HCT116 (cell line): ENCODE data around the gene C1orf35.

Source experiments
- EZH2 ChIP-seq: fragments of 200-600 bp; sonication (generic); IDR thresholded peaks from 2 replicates; pipeline ENCODE4 v1.6.1; 2017; ENCODE audit warnings: antibody characterized with exemption, mixed run types
- EZH2phosphoT487 ChIP-seq: fragments of 200-600 bp; IDR thresholded peaks from 2 replicates; pipeline ENCODE4 v1.6.1; 2018; ENCODE audit warnings: antibody characterized with exemption, borderline replicate concordance
- POLR2A ChIP-seq: IDR thresholded peaks from 2 replicates; pipeline ENCODE4 v1.7.0; 2011; ENCODE audit warnings: borderline replicate concordance; ENCODE audit not compliant: insufficient read depth, insufficient read length; ENCODE audit errors: extremely low read depth
- TCF7L2 ChIP-seq: IDR thresholded peaks from 2 replicates; pipeline ENCODE4 v1.7.0; 2011; ENCODE audit warnings: borderline replicate concordance, inconsistent platforms; ENCODE audit not compliant: insufficient read depth, insufficient read length; ENCODE audit errors: extremely low read depth
- TF ChIP-seq, protein P1 (sequence below), 3 experiments: fragments of 200-600 bp in 1 of 3; sonication (generic) in 1 of 3; IDR thresholded peaks in 2 of 3; conservative IDR thresholded peaks in 1 of 3; 2 replicates each; pipeline ENCODE4 v1.5.1; 2012 to 2017; ENCODE audit warnings: low read depth in 2 of 3, low read length in 2 of 3, antibody characterized with exemption in 1 of 3, borderline replicate concordance in 1 of 3, control low read depth in 1 of 3, mild to moderate bottlenecking in 1 of 3, mixed read lengths in 1 of 3, mixed run types in 1 of 3, moderate library complexity in 1 of 3; ENCODE audit not compliant: insufficient read depth in 1 of 3

DNA sequence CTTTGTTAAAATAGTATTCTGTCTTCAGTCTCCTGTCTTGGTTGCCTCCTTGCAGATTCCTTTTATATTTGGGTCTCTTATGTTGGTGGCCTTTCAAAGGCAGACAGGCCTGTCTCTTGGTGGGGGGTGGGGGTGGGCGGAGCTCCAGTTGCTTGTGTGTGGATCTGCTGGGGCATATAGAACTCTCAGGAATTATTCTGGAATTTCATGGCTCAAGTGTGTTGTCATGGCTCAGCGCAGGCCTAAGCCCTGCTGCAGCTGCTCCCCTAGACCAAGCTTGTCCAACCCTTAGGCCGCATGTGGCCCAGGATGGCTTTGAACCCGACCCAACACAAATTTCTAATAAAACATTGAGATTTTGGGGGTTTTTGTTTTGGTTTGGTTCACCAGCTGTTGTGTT, 8.0 kb downstream of the C1orf35 start:
- TF ChIP-seq EZH2, result no peak
- no peak for TF ChIP-seq EZH2phosphoT487
- TF ChIP-seq TCF7L2, result no peak
- no peak for TF ChIP-seq POLR2A
- TF ChIP-seq, protein P1, sequence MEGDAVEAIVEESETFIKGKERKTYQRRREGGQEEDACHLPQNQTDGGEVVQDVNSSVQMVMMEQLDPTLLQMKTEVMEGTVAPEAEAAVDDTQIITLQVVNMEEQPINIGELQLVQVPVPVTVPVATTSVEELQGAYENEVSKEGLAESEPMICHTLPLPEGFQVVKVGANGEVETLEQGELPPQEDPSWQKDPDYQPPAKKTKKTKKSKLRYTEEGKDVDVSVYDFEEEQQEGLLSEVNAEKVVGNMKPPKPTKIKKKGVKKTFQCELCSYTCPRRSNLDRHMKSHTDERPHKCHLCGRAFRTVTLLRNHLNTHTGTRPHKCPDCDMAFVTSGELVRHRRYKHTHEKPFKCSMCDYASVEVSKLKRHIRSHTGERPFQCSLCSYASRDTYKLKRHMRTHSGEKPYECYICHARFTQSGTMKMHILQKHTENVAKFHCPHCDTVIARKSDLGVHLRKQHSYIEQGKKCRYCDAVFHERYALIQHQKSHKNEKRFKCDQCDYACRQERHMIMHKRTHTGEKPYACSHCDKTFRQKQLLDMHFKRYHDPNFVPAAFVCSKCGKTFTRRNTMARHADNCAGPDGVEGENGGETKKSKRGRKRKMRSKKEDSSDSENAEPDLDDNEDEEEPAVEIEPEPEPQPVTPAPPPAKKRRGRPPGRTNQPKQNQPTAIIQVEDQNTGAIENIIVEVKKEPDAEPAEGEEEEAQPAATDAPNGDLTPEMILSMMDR (IDR thresholded peaks at IDR 0.05 in 2 of 3, conservative IDR thresholded peaks at IDR 0.05 in 1 of 3; ENCODE audit: borderline replicate concordance in 1 of 3, insufficient read depth in 1 of 3, low read depth in 2 of 3, low read length in 2 of 3), result no peak
